Stomach (tissue), 9 donors: ENCODE data around the gene LSM4. TPM values are rescaled to one million over a fixed set of nuclear protein-coding genes. Genes with fewer than 3 reads are reported as not detected.

Experiments used
- DNase-seq, 2 donors: peaks; one replicate each; pipeline versions ENCODE4 v3.0.0 to v3.0.0-alpha.2; 2013 to 2019
- H3K27ac ChIP-seq, 5 donors: fragments of 200-600 bp in 4 of 5; sonication (generic) in 4 of 5; one replicate each; pipeline ENCODE4 v1.5.1; 2013 to 2019; ENCODE audit warnings: mild to moderate bottlenecking in 1 of 5, moderate library complexity in 1 of 5
- H3K27me3 ChIP-seq, 3 donors: fragments of 200-600 bp; sonication (generic); one replicate each; pipeline ENCODE4 v1.5.1; 2017 to 2019; ENCODE audit warnings: mixed run types in 1 of 3
- H3K36me3 ChIP-seq, 4 donors: fragments of 200-600 bp; sonication (generic); 1 replicate in 3 of 4; 2 replicates in 1 of 4; pipeline ENCODE4 v1.5.1; 2016 to 2019
- H3K4me1 ChIP-seq, 4 donors: fragments of 200-600 bp; sonication (generic); one replicate each; pipeline ENCODE4 v1.5.1; 2016 to 2019
- H3K4me3 ChIP-seq, 4 donors: fragments of 200-600 bp; sonication (generic) in 3 of 4; one replicate each; pipeline ENCODE4 v1.5.1; 2016 to 2019; ENCODE audit warnings: mild to moderate bottlenecking in 1 of 4
- H3K9me3 ChIP-seq, 4 donors: fragments of 200-600 bp; sonication (generic); one replicate each; pipeline ENCODE4 v1.5.1; 2016 to 2019
- CTCF ChIP-seq, 7 experiments: fragments of 450-650 bp in 4 of 7; fragments of 200-600 bp in 3 of 7; sonication (generic) in 3 of 7; IDR thresholded peaks; one replicate each; pipeline ENCODE4 v1.5.1; 2016 to 2019; ENCODE audit warnings: antibody characterized with exemption in 7 of 7, control low read depth in 2 of 7, mild to moderate bottlenecking in 1 of 7
- EP300 ChIP-seq: sonication (generic); formaldehyde crosslinking; IDR thresholded peaks from one replicate; pipeline ENCODE4 v1.6.1; 2017; ENCODE audit warnings: antibody characterized with exemption
- POLR2A ChIP-seq, 4 donors: fragments of 450-650 bp; IDR thresholded peaks; one replicate each; pipeline ENCODE4 v1.6.1; 2016; ENCODE audit warnings: antibody characterized with exemption in 4 of 4, control low read depth in 2 of 4, mild to moderate bottlenecking in 1 of 4, moderate library complexity in 1 of 4
- POLR2AphosphoS5 ChIP-seq, 3 donors: sonication (generic); formaldehyde crosslinking; IDR thresholded peaks; one replicate each; pipeline ENCODE4 v1.6.1; 2016; ENCODE audit warnings: antibody characterized with exemption in 3 of 3
- WGBS, 5 donors: extraction: QIAGEN DNeasy Blood & Tissue Kit in 3 of 5; methylation state at CpG; one replicate each; pipeline versions ENCODE4 v1.1.5 to v1.1.7; 2013 to 2018; 5-methylcytosine and 5-hydroxymethylcytosine counted together
- intact Hi-C: fragments of 100-400 bp; cut with DNase I; formaldehyde crosslinking; loops from one replicate; pipeline ENCODE4 v1.15.1; 2023; ENCODE audit warnings: low total_unique reads
- polyA plus RNA-seq, 3 donors: library from polyadenylated mRNA; stranded (reverse); fragments of 200-250 nt; gene quantifications; one replicate each; pipeline ENCODE4 v1.2.3, GENCODE V29; 2013
- total RNA-seq, 5 donors: library from RNA; depleted of rRNA; stranded (reverse); fragments of >200 nt; gene quantifications; one replicate each; pipeline versions ENCODE4 v1.1.0 to v1.2.3, GENCODE V29; 2014 to 2016
- donor health status: healthy with polysubstance abuse.
- donor health status: Bipolar disorder and iron deficiency.
- donor health status: healthy.

Gene LSM4
- total and polyA plus RNA-seq, 8 donors, result 24.1 to 185 (median 139) TPM

GRCh38 chr19:18273561-18274218 is 49.2 kb downstream of the LSM4 start:
- H3K9me3 ChIP-seq, result no peaks in the 10 kb centered on the region
- peaks cover 49 to 67% (median 52%) of the 10 kb centered on the region in 4 donors for H3K4me1 ChIP-seq
- H3K36me3 ChIP-seq, result peaks cover 8 to 38% (median 20%) of the 10 kb centered on the region in 4 donors
- no peak for DNase-seq
- H3K4me3 ChIP-seq, result no peak overlapping the region
- WGBS, 5 donors, result 83 to 97% (median 96%) methylated on average over 13 of the region's 13 CpGs
- peak overlapping the region in 4 of 5 donors; percentile 79 to 85 (median 81) for H3K27ac ChIP-seq
- intact Hi-C loops, result no loop called here
- TF ChIP-seq EP300 (no peak), POLR2AphosphoS5 (IDR thresholded peaks at IDR 0.05) (peak in 1 of 3 donors; percentile 36), CTCF (IDR thresholded peaks at IDR 0.05) (no peak), POLR2A (IDR thresholded peaks at IDR 0.05) (no peak)
- no peaks in the 10 kb centered on the region for H3K27me3 ChIP-seq

- WGBS, 5 donors, result 45 to 55% (median 47%) methylated on average over 6 of the region's 6 CpGs
Observed at GRCh38 chr19:18271433-18271841, 51.4 kb downstream of the LSM4 start.

GRCh38 chr19:18270326-18270725 is 52.5 kb downstream of the LSM4 start:
- Histone ChIP-seq H3K4me1 (peaks cover 16 to 33% (median 19%) of the 10 kb centered on the region in 4 donors), H3K27ac (no peak overlapping the region), H3K36me3 (peaks cover 25 to 42% (median 36%) of the 10 kb centered on the region in 4 donors), H3K9me3 (no peaks in the 10 kb centered on the region), H3K4me3 (no peak overlapping the region), H3K27me3 (no peaks in the 10 kb centered on the region)
- WGBS, 5 donors, result 88 to 94% (median 92%) methylated on average over 9 of the region's 9 CpGs
- DNase-seq, result no peak
- intact Hi-C loops, result no loop called here
- no peak for TF ChIP-seq POLR2AphosphoS5 (IDR thresholded peaks at IDR 0.05)
- TF ChIP-seq POLR2A (IDR thresholded peaks at IDR 0.05), result no peak
- no peak for TF ChIP-seq EP300
- no peak for TF ChIP-seq CTCF (IDR thresholded peaks at IDR 0.05)

More at GRCh38 chr19:18271433-18271841, 51.4 kb downstream of the LSM4 start:
- DNase-seq, result peak in 1 of 2 donors; percentile 67
- intact Hi-C loops, result no loop called here
- Histone ChIP-seq H3K27ac (peak overlapping the region in 2 of 5 donors; percentile 8 to 19), H3K4me3 (no peak overlapping the region), H3K27me3 (no peaks in the 10 kb centered on the region), H3K4me1 (peaks cover 27 to 45% (median 30%) of the 10 kb centered on the region in 4 donors), H3K9me3 (no peaks in the 10 kb centered on the region), H3K36me3 (peaks cover 16 to 41% (median 28%) of the 10 kb centered on the region in 4 donors)
- TF ChIP-seq POLR2AphosphoS5 (IDR thresholded peaks at IDR 0.05) (peak in 1 of 3 donors; percentile 15), POLR2A (IDR thresholded peaks at IDR 0.05) (no peak)

- Histone ChIP-seq H3K36me3 (peaks cover 25 to 51% (median 48%) of the 10 kb centered on the region in 4 donors), H3K27me3 (no peaks in the 10 kb centered on the region), H3K27ac (no peak overlapping the region), H3K4me3 (no peak overlapping the region), H3K4me1 (peaks cover 5 to 22% (median 8%) of the 10 kb centered on the region in 4 donors), H3K9me3 (no peaks in the 10 kb centered on the region)
- TF ChIP-seq POLR2A (IDR thresholded peaks at IDR 0.05), result no peak
- no peak for DNase-seq
- intact Hi-C loops, result no loop called here
- WGBS, 5 donors, result 67 to 88% (median 82%) methylated on average over 2 of the region's 2 CpGs
Observed at GRCh38 chr19:18269070-18269723, 53.7 kb downstream of the LSM4 start.

GRCh38 chr19:18266771-18267686 is 55.8 kb downstream of the LSM4 start:
- Histone ChIP-seq H3K4me1 (peaks cover 0 to 6% (median 2%) of the 10 kb centered on the region in 4 donors), H3K36me3 (peaks cover 25 to 65% (median 54%) of the 10 kb centered on the region in 4 donors), H3K27me3 (no peaks in the 10 kb centered on the region), H3K4me3 (no peak overlapping the region), H3K27ac (no peak overlapping the region), H3K9me3 (no peaks in the 10 kb centered on the region)
- DNase-seq, result no peak
- 87 to 93% (median 92%) methylated on average over 26 to 42 of the region's 42 CpGs for WGBS, 5 donors
- intact Hi-C loops, result no loop called here
- TF ChIP-seq CTCF (IDR thresholded peaks at IDR 0.05) (no peak), POLR2A (IDR thresholded peaks at IDR 0.05) (no peak), POLR2AphosphoS5 (IDR thresholded peaks at IDR 0.05) (no peak), EP300 (no peak)
